Panc1 (cell line): ENCODE measurements around the gene LPAR3.

ENCODE experiments used
- POLR2AphosphoS5 ChIP-seq: IDR thresholded peaks from 2 replicates; pipeline ENCODE4 v1.6.1; 2012; ENCODE audit warnings: mild to moderate bottlenecking, low read depth, low read length, moderate library complexity
- TF ChIP-seq, protein P1 (sequence below): fragments of 450-650 bp; IDR thresholded peaks from 2 replicates; pipeline ENCODE4 v1.5.1; 2017; ENCODE audit warnings: mild to moderate bottlenecking
- TF ChIP-seq, protein P2 (sequence below), 2 experiments: IDR thresholded peaks; 2 replicates each; pipeline ENCODE4 v1.6.1; 2011 to 2012; ENCODE audit warnings: low read depth in 2 of 2, control low read depth in 1 of 2, low read length in 1 of 2, mild to moderate bottlenecking in 1 of 2, moderate library complexity in 1 of 2; ENCODE audit not compliant: insufficient read depth in 1 of 2

DNA sequence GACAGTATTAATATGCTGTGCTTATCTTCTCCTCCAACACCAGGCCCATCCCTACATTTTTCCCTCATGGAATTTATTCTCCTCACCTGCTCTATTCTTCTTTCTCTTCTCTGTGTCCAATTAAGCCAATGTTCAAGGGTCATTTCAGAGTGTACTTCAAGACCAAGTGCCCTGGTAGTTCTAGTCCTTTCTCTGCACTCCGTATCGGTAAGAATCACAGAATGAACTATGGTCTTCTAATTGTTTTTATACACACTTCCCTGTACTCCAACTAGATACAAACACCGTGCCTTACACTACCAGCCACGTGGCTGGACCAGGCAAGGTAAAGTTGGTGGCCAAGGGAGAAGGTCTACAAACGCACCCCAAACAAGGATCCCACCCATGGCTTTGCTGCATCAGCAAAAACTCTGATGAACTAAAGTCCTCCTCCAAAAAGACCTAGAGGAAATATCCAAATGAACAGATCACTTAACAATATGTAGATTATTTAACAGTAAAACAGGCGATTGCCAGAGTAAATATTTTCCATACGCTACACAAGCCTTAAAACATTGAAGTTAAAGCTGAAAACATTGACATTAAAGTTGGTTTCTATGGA, 40.1 kb upstream of the LPAR3 start:
- TF ChIP-seq, protein P1, sequence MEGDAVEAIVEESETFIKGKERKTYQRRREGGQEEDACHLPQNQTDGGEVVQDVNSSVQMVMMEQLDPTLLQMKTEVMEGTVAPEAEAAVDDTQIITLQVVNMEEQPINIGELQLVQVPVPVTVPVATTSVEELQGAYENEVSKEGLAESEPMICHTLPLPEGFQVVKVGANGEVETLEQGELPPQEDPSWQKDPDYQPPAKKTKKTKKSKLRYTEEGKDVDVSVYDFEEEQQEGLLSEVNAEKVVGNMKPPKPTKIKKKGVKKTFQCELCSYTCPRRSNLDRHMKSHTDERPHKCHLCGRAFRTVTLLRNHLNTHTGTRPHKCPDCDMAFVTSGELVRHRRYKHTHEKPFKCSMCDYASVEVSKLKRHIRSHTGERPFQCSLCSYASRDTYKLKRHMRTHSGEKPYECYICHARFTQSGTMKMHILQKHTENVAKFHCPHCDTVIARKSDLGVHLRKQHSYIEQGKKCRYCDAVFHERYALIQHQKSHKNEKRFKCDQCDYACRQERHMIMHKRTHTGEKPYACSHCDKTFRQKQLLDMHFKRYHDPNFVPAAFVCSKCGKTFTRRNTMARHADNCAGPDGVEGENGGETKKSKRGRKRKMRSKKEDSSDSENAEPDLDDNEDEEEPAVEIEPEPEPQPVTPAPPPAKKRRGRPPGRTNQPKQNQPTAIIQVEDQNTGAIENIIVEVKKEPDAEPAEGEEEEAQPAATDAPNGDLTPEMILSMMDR = no peak
- TF ChIP-seq POLR2AphosphoS5 = no peak
- TF ChIP-seq, protein P2, sequence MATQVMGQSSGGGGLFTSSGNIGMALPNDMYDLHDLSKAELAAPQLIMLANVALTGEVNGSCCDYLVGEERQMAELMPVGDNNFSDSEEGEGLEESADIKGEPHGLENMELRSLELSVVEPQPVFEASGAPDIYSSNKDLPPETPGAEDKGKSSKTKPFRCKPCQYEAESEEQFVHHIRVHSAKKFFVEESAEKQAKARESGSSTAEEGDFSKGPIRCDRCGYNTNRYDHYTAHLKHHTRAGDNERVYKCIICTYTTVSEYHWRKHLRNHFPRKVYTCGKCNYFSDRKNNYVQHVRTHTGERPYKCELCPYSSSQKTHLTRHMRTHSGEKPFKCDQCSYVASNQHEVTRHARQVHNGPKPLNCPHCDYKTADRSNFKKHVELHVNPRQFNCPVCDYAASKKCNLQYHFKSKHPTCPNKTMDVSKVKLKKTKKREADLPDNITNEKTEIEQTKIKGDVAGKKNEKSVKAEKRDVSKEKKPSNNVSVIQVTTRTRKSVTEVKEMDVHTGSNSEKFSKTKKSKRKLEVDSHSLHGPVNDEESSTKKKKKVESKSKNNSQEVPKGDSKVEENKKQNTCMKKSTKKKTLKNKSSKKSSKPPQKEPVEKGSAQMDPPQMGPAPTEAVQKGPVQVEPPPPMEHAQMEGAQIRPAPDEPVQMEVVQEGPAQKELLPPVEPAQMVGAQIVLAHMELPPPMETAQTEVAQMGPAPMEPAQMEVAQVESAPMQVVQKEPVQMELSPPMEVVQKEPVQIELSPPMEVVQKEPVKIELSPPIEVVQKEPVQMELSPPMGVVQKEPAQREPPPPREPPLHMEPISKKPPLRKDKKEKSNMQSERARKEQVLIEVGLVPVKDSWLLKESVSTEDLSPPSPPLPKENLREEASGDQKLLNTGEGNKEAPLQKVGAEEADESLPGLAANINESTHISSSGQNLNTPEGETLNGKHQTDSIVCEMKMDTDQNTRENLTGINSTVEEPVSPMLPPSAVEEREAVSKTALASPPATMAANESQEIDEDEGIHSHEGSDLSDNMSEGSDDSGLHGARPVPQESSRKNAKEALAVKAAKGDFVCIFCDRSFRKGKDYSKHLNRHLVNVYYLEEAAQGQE (IDR thresholded peaks at IDR 0.05; ENCODE audit: insufficient read depth in 1 of 2, low read depth in 2 of 2, low read length in 1 of 2) = no peak
